ENCODE measurements around the gene HS1BP3.

Gene HS1BP3

DNA sequence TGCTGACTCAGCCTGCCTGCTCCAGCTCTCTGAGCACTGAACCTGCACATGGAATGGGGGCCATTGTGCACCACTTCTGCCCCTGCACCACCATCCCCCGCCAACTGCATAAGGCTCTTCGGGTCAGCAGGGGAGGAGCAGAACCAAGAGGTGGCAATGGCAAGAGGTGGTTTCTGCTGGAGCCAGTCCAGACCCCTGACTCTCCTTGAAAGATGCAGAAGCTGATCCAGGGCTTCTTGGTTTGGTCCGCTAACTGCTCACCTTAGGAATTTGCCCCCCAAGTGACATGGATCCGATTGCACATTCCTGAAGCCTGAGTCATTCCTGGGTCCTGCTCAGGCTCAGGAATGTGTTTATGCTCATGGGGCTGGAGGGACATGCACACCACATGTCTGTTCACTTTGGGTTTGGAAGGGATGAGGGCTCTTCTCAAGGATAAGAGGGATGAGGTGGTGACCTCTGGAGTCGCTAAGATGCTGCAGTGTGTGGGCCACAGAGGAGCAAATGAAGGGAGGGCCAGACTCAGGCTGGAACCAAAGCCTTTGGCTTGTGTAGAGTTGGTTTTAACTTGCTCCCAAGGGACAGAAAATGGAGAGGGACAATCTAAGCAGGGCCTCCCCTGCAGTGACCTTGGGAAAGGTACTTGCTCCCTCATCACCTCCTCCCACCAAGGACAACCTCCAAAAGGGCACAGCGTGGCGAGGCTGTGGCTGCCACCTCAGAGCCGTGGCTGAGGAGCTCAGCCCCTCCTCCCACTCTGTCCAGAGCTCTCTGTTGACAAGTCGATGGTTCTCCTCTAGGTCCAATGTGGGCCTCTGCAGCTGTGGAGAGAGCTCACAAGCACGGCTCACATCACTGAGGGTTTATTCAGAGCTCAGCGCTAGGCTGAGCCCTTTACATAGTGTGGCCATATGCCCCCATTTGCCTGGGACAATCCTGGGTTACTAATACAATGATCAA is 66.2 kb downstream of the HS1BP3 start:
- no peaks in the 10 kb centered on the region for H3K27me3 ChIP-seq (ENCODE audit: insufficient read depth, low read depth)
- H3K4me2 ChIP-seq: no peak overlapping the region
- no peak overlapping the region for H3K9ac ChIP-seq
- no peak overlapping the region for H2AFZ ChIP-seq (ENCODE audit: low read depth)
- H3K4me3 ChIP-seq (IDR thresholded peaks at IDR 0.05; ENCODE audit: insufficient read depth, low read depth, low read length): no peak overlapping the region
- no peaks in the 10 kb centered on the region for H3K36me3 ChIP-seq (ENCODE audit: insufficient read depth)
- no peak overlapping the region for H3K27ac ChIP-seq
- H3K4me1 ChIP-seq (ENCODE audit: low read depth, poor library complexity, severe bottlenecking): no peaks in the 10 kb centered on the region
- H3K79me2 ChIP-seq (ENCODE audit: insufficient read depth, low read depth): no peaks in the 10 kb centered on the region
- TF ChIP-seq, protein P1, sequence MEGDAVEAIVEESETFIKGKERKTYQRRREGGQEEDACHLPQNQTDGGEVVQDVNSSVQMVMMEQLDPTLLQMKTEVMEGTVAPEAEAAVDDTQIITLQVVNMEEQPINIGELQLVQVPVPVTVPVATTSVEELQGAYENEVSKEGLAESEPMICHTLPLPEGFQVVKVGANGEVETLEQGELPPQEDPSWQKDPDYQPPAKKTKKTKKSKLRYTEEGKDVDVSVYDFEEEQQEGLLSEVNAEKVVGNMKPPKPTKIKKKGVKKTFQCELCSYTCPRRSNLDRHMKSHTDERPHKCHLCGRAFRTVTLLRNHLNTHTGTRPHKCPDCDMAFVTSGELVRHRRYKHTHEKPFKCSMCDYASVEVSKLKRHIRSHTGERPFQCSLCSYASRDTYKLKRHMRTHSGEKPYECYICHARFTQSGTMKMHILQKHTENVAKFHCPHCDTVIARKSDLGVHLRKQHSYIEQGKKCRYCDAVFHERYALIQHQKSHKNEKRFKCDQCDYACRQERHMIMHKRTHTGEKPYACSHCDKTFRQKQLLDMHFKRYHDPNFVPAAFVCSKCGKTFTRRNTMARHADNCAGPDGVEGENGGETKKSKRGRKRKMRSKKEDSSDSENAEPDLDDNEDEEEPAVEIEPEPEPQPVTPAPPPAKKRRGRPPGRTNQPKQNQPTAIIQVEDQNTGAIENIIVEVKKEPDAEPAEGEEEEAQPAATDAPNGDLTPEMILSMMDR (conservative IDR thresholded peaks at IDR 0.05; ENCODE audit: low read depth, low read length): no peak
- H4K20me1 ChIP-seq (ENCODE audit: insufficient read depth): no peaks in the 10 kb centered on the region

DNA sequence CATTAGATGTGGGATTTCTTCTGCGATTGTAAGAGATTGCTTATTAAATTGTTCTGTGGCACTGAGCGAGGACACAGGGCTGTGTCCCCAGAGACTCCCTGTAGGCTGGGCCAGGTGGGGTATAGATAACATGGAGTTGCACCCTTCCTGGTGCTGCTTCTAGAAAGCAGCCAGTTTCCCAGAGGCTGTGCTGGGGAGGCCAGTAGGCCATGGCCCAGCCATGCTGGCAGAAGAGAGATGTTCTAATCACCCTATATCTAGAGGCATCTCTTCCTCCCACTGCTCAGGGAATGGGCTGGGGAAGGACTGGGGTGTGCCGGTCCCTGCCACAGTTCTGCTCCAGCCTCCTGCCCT is 66.9 kb downstream of the HS1BP3 start:
- TF ChIP-seq, protein P1 (conservative IDR thresholded peaks at IDR 0.05; ENCODE audit: low read depth, low read length): no peak
- Histone ChIP-seq H4K20me1 (ENCODE audit: insufficient read depth) (no peaks in the 10 kb centered on the region), H2AFZ (ENCODE audit: low read depth) (no peak overlapping the region), H3K9ac (no peak overlapping the region), H3K27me3 (ENCODE audit: insufficient read depth, low read depth) (no peaks in the 10 kb centered on the region), H3K36me3 (ENCODE audit: insufficient read depth) (no peaks in the 10 kb centered on the region), H3K79me2 (ENCODE audit: insufficient read depth, low read depth) (no peaks in the 10 kb centered on the region), H3K4me2 (no peak overlapping the region), H3K4me1 (ENCODE audit: low read depth, poor library complexity, severe bottlenecking) (no peaks in the 10 kb centered on the region), H3K27ac (no peak overlapping the region), H3K4me3 (IDR thresholded peaks at IDR 0.05; ENCODE audit: insufficient read depth, low read depth, low read length) (no peak overlapping the region)

DNA sequence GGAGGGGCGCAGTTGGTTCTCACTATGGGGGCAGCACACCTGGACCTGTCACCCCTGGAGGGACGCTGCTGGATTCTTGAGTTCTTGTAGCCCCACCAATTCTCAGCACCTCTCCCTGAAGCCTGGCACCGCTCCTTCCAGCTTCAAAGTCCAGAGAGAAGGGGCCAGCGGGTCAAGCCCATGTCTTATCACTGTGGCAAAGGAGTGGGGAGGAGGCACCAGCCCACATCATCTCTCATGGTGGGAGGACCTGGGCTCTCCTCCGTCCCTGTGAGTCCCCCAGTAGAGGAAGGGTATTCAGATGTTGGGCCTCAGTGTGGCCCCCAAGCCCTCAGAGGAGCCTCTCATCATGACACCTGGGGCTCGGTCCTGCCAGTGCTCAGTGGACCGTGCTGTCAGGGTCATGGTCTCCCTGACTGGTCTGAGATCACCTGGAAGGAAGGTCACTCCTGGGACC is 67.4 kb downstream of the HS1BP3 start:
- no peak overlapping the region for H3K4me3 ChIP-seq (IDR thresholded peaks at IDR 0.05; ENCODE audit: insufficient read depth, low read depth, low read length)
- H3K4me2 ChIP-seq: no peak overlapping the region
- H3K9ac ChIP-seq: no peak overlapping the region

DNA sequence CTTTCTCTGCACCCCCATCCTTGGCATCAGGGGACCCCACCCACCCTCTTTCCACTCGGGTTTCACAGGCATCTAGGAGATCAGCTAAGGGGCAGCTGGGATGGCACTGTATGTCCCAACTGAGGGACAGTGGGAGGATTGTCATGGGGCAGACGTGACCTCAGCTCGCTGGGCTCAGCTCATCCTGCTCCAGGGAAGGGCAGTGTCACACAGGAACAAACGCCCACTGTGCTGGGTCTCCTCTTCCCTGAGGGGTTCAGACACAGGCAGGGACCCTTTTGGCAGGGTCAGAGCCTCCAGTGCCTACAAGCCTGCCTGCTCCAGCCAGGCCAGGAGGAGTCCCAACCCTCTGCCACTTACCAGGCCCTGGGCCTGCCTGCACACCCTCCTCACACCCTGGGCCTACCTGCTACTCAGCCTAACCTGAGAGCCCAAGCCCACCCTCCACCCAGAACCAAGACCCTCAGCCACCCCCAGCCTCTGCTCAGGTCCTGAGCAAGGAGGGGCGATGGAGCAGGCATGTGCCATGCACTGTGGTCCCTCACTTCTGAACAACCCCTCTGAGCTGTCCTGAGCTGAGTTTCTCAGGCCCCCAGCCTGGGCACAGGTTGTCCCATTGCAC is 68.2 kb downstream of the HS1BP3 start:
- no peaks in the 10 kb centered on the region for H4K20me1 ChIP-seq (ENCODE audit: insufficient read depth)
- no peak overlapping the region for H3K9ac ChIP-seq
- no peaks in the 10 kb centered on the region for H3K36me3 ChIP-seq (ENCODE audit: insufficient read depth)
- H3K4me3 ChIP-seq (IDR thresholded peaks at IDR 0.05; ENCODE audit: insufficient read depth, low read depth, low read length): no peak overlapping the region
- no peaks in the 10 kb centered on the region for H3K27me3 ChIP-seq (ENCODE audit: insufficient read depth, low read depth)
- no peak overlapping the region for H3K4me2 ChIP-seq
- H3K79me2 ChIP-seq (ENCODE audit: insufficient read depth, low read depth): no peaks in the 10 kb centered on the region
- no peaks in the 10 kb centered on the region for H3K4me1 ChIP-seq (ENCODE audit: low read depth, poor library complexity, severe bottlenecking)
- no peak overlapping the region for H2AFZ ChIP-seq (ENCODE audit: low read depth)
- TF ChIP-seq, protein P1 (conservative IDR thresholded peaks at IDR 0.05; ENCODE audit: low read depth, low read length): no peak
- no peak overlapping the region for H3K27ac ChIP-seq

More for the DNA sequence above, 67.4 kb downstream of the HS1BP3 start:
- Histone ChIP-seq H3K36me3 (ENCODE audit: insufficient read depth) (no peaks in the 10 kb centered on the region), H3K79me2 (ENCODE audit: insufficient read depth, low read depth) (no peaks in the 10 kb centered on the region), H3K27ac (no peak overlapping the region), H4K20me1 (ENCODE audit: insufficient read depth) (no peaks in the 10 kb centered on the region), H3K27me3 (ENCODE audit: insufficient read depth, low read depth) (no peaks in the 10 kb centered on the region), H2AFZ (ENCODE audit: low read depth) (no peak overlapping the region), H3K4me1 (ENCODE audit: low read depth, poor library complexity, severe bottlenecking) (no peaks in the 10 kb centered on the region)
- TF ChIP-seq, protein P1 (conservative IDR thresholded peaks at IDR 0.05; ENCODE audit: low read depth, low read length): no peak

Data from KMS-11 (cell line).